NB4 (cell line): ENCODE measurements around the gene DHRS11.

Source experiments
- CTCF ChIP-seq: IDR thresholded peaks from one replicate; pipeline ENCODE4 v1.5.1; 2012; ENCODE audit warnings: low read depth, low read length
- POLR2A ChIP-seq: IDR thresholded peaks from 2 replicates; pipeline ENCODE4 v1.6.1; 2011; ENCODE audit warnings: mild to moderate bottlenecking; ENCODE audit not compliant: insufficient read length; ENCODE audit errors: extremely low read depth

GRCh38 chr17:36616061-36617029 lies 24.7 kb downstream of the DHRS11 start:
- no peak for TF ChIP-seq CTCF
- TF ChIP-seq POLR2A, result no peak
